Endothelial cell of umbilical vein (primary cell): ENCODE results near the gene PIM1. TPM values are rescaled to one million over a fixed set of nuclear protein-coding genes. Genes with fewer than 3 reads are reported as not detected.

ENCODE experiments used
- BruUV-seq: library from RNA; stranded (reverse); fragments of 400-500 nt; replicated peaks from 2 replicates; lab custom pipeline; 2021; lab: Mats Ljungman, UMichigan
- CTCF ChIA-PET: fragments of 300-600, 350-600 bp; sonication (Branson Sonifier 250); formaldehyde crosslinking; loops from one replicate; lab custom pipeline; 2021; ENCODE audit warnings: antibody characterized with exemption, inconsistent platforms; lab: Charles Lee
- POLR2A ChIA-PET: fragments of 300-600, 350-600 bp; sonication (Branson Sonifier 250); formaldehyde crosslinking; loops from one replicate; lab custom pipeline; 2021; ENCODE audit warnings: antibody characterized with exemption, inconsistent platforms; lab: Charles Lee
- DNase-seq: peaks from one replicate; pipeline ENCODE4 v3.0.0-alpha.2; 2011; ENCODE audit warnings: low read depth, low spot score
- FAIRE-seq: peaks from 2 replicates; lab custom pipeline; 2011; peaks lifted over from hg19 to GRCh38; lab: Jason Lieb, UNC
- H2AFZ ChIP-seq: 2 replicates; pipeline ENCODE4 v1.6.0; 2012; ENCODE audit warnings: low read depth, low read length, control low read depth, inconsistent platforms
- H3K27ac ChIP-seq: 2 replicates; pipeline ENCODE4 v1.5.1; 2011; ENCODE audit warnings: low read depth, mild to moderate bottlenecking, control low read depth, low read length, moderate library complexity; ENCODE audit not compliant: insufficient read depth
- H3K27me3 ChIP-seq, 2 experiments: 2 replicates each; pipeline versions ENCODE4 v1.6.0 to v1.6.1; 2011; ENCODE audit warnings: low read length in 2 of 2, mixed read lengths in 1 of 2; ENCODE audit not compliant: control insufficient read depth in 2 of 2, insufficient read depth in 2 of 2
- H3K36me3 ChIP-seq, 2 experiments: 2 replicates in 1 of 2; 3 replicates in 1 of 2; pipeline ENCODE4 v1.5.1; 2011; ENCODE audit warnings: low read length in 2 of 2, mild to moderate bottlenecking in 1 of 2, moderate library complexity in 1 of 2; ENCODE audit not compliant: control insufficient read depth in 2 of 2, insufficient read depth in 2 of 2; ENCODE audit errors: extremely low read depth in 1 of 2
- H3K4me1 ChIP-seq: 3 replicates; pipeline ENCODE4 v1.5.1; 2011; ENCODE audit warnings: mild to moderate bottlenecking, low read length; ENCODE audit not compliant: control insufficient read depth, insufficient read depth; ENCODE audit errors: extremely low read depth
- H3K4me2 ChIP-seq: 2 replicates; pipeline ENCODE4 v1.6.1; 2011; ENCODE audit warnings: low read length, control low read depth, mixed read lengths; ENCODE audit not compliant: insufficient read depth
- H3K4me3 ChIP-seq, 3 experiments: fragments of 200-600 bp in 1 of 3; sonication (generic), shearing (Covaris generic) in 1 of 3; replicated peaks in 1 of 3; 2 replicates each; pipeline ENCODE4 v1.5.1; 2011 to 2016; ENCODE audit warnings: control low read depth in 3 of 3, low read length in 3 of 3, mild to moderate bottlenecking in 2 of 3, inconsistent platforms in 1 of 3, low read depth in 1 of 3, moderate library complexity in 1 of 3; ENCODE audit not compliant: insufficient read depth in 1 of 3
- H3K79me2 ChIP-seq: 2 replicates; pipeline ENCODE4 v1.6.0; 2012; ENCODE audit warnings: low read length, inconsistent platforms; ENCODE audit not compliant: control insufficient read depth, insufficient read depth
- H3K9ac ChIP-seq: replicated peaks from 2 replicates; pipeline ENCODE3; 2011; ENCODE audit warnings: low read length, control low read depth; ENCODE audit not compliant: insufficient read depth; ENCODE audit errors: extremely low read depth
- H3K9me1 ChIP-seq: replicated peaks from 3 replicates; pipeline ENCODE4 v1.6.0; 2011; ENCODE audit warnings: mild to moderate bottlenecking, low read length; ENCODE audit not compliant: control insufficient read depth, insufficient read depth; ENCODE audit errors: extremely low read depth
- H3K9me3 ChIP-seq: replicated peaks from 2 replicates; pipeline ENCODE4 v1.5.1; 2012; ENCODE audit warnings: low read length, inconsistent platforms; ENCODE audit not compliant: control insufficient read depth, insufficient read depth
- H4K20me1 ChIP-seq: replicated peaks from 2 replicates; pipeline ENCODE3; 2011; ENCODE audit warnings: mild to moderate bottlenecking, low read length; ENCODE audit not compliant: control insufficient read depth, insufficient read depth; ENCODE audit errors: extremely low read depth
- CTCF ChIP-seq, 2 donors: IDR thresholded peaks; 1 replicate in 1 of 2; 2 replicates in 1 of 2; pipeline ENCODE4 v1.5.1; 2011; ENCODE audit warnings: low read length in 2 of 2, mild to moderate bottlenecking in 2 of 2, moderate library complexity in 2 of 2, control low read depth in 1 of 2, inconsistent platforms in 1 of 2, low read depth in 1 of 2; ENCODE audit not compliant: insufficient read depth in 1 of 2; ENCODE audit errors: extremely low read depth in 1 of 2
- EZH2 ChIP-seq: IDR thresholded peaks from 2 replicates; pipeline ENCODE4 v1.6.1; 2012; ENCODE audit warnings: borderline replicate concordance, low read depth, mild to moderate bottlenecking, moderate library complexity, low read length, inconsistent platforms; ENCODE audit not compliant: severe bottlenecking
- FOS ChIP-seq: IDR thresholded peaks from 2 replicates; pipeline ENCODE4 v1.6.1; 2011; ENCODE audit warnings: mild to moderate bottlenecking, low read length, moderate library complexity, borderline replicate concordance; ENCODE audit not compliant: insufficient read depth
- GATA2 ChIP-seq: IDR thresholded peaks from 2 replicates; pipeline ENCODE4 v1.7.0; 2011; ENCODE audit warnings: low read depth, mild to moderate bottlenecking, moderate library complexity, mixed read lengths, low read length; ENCODE audit not compliant: insufficient read length, insufficient read depth
- JUN ChIP-seq: IDR thresholded peaks from 2 replicates; pipeline ENCODE4 v1.6.1; 2011; ENCODE audit warnings: borderline replicate concordance, low read depth; ENCODE audit not compliant: insufficient read length, insufficient read depth
- MAX ChIP-seq: IDR thresholded peaks from 2 replicates; pipeline ENCODE4 v1.6.1; 2011; ENCODE audit not compliant: insufficient read depth, insufficient read length
- MYC ChIP-seq: IDR thresholded peaks from one replicate; pipeline ENCODE4 v1.6.1; 2011; ENCODE audit warnings: mild to moderate bottlenecking, low read depth, low read length
- POLR2A ChIP-seq: IDR thresholded peaks from 2 replicates; pipeline ENCODE4 v1.6.1; 2012; ENCODE audit warnings: low read depth, mild to moderate bottlenecking, control low read depth, low read length
- POLR2AphosphoS5 ChIP-seq: IDR thresholded peaks from 2 replicates; pipeline ENCODE4 v1.6.1; 2012; ENCODE audit warnings: low read depth, mild to moderate bottlenecking, control low read depth, low read length, moderate library complexity; ENCODE audit not compliant: insufficient read depth
- dilution Hi-C: fragments of 300-500 bp; cut with MboI; formaldehyde crosslinking; loops from one replicate; pipeline ENCODE4 v1.15.0; 2019; ENCODE audit warnings: low sequenced_read_pairs; ENCODE audit not compliant: extremely low pct_ligation_motif_present
- intact Hi-C: fragments of 100-400 bp; cut with micrococcal nuclease; formaldehyde crosslinking; loops from one replicate; pipeline ENCODE4 v1.10.0; 2022
- polyA plus RNA-seq, 4 experiments: library from polyadenylated mRNA; depleted of rRNA in 3 of 4; stranded (reverse) in 3 of 4; unstranded in 1 of 4; fragments of >200 nt; gene quantifications; 2 replicates each; pipeline versions ENCODE4 v1.2.1 to v1.2.3, GENCODE V29; 2011 to 2012; ENCODE audit warnings: missing spikeins in 1 of 4
- total RNA-seq: library from RNA; stranded (reverse); gene quantifications from 2 replicates; pipeline ENCODE4 v1.2.3, GENCODE V29; 2021

The PIM1 gene
- total and polyA plus RNA-seq, 2 donors (not counting 3 experiments of a cell fraction or from before 2014, with no cell fraction given): 9.2 to 11.3 TPM

DNA sequence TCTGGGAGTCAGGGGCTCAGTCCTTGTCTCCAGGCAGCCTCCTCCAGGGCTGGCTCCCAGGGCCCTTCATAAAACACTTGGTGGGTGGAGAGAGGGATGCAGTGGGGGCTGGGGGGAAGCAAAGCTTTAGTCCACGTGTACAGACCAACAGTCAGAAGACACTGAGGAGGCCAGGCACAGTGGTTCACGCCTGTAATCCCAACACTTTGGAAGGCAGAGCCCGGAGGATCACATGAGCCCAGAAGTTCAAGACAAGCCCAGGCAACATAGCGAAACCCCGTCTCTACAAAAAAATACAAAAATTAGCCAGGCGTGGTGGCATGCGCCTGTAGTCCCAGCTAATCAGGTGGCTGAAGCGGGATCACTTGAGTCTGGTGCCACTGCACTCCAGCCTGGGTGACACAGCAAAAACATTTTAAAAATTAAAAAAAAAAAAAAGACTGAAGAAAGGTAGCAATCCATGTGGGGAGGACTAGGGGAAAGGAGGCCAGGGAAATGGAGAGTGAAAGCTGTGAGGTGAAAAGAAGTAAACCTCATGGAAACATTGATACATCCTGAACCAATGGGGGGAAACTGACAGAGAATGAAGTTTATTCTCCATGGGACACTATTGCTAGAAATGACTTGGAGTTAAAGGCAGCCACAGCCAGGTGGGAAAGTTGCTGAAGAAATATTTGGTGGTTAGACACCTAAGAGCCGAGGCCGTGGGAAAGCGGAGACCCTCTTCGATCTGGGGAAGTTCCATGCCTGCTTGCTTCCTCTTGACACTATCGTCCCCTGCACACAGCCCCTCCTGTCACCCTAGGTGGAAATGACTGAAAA is 35.4 kb downstream of the PIM1 start:
- DNase-seq: no peak
- CTCF ChIA-PET: interaction anchor here (0.8 to 12.5 kb wide), 4 partner anchors 33 to 184 kb away, joined by 3 to 330 read pairs (median 36); no protein-coding TSS in a partner anchor
- no peak for TF ChIP-seq POLR2A
- no peak for TF ChIP-seq MAX
- no peak for TF ChIP-seq FOS
- Histone ChIP-seq H3K9ac (no peak overlapping the region), H3K36me3 (no peaks in the 10 kb centered on the region), H3K4me3 (no peak overlapping the region), H4K20me1 (no peaks in the 10 kb centered on the region), H3K9me1 (no peaks in the 10 kb centered on the region), H3K4me1 (peaks cover 4% of the 10 kb centered on the region), H3K27ac (no peak overlapping the region), H3K27me3 (peaks cover 36 to 38% of the 10 kb centered on the region in 2 experiments), H3K9me3 (no peaks in the 10 kb centered on the region), H2AFZ (no peak overlapping the region), H3K4me2 (no peak overlapping the region), H3K79me2 (no peaks in the 10 kb centered on the region)
- intact Hi-C loops: no loop called here
- FAIRE-seq: no peak
- POLR2A ChIA-PET: no interaction called here
- BruUV-seq: no TSS peak
- dilution Hi-C loops: no loop called here

GRCh38 chr6:37205997-37206340 is 36.0 kb downstream of the PIM1 start:
- FAIRE-seq: no peak
- no TSS peak for BruUV-seq
- ChIA-PET POLR2A (no interaction called here), CTCF (interaction anchor here (1.3 to 12.5 kb wide), 4 partner anchors 9 to 184 kb away, joined by 4 to 330 read pairs (median 36); no protein-coding TSS in a partner anchor)
- no peak for DNase-seq
- Histone ChIP-seq H3K79me2 (no peaks in the 10 kb centered on the region), H3K9ac (no peak overlapping the region), H3K36me3 (no peaks in the 10 kb centered on the region), H3K27me3 (peaks cover 30 to 32% of the 10 kb centered on the region in 2 experiments), H3K27ac (no peak overlapping the region), H4K20me1 (no peaks in the 10 kb centered on the region), H3K4me1 (peaks cover 4% of the 10 kb centered on the region), H2AFZ (no peak overlapping the region), H3K9me3 (no peaks in the 10 kb centered on the region), H3K4me2 (no peak overlapping the region), H3K9me1 (no peaks in the 10 kb centered on the region), H3K4me3 (no peak overlapping the region)
- intact Hi-C loops (no loop called here), dilution Hi-C loops (no loop called here)
- TF ChIP-seq POLR2A: no peak
- no peak for TF ChIP-seq MYC
- TF ChIP-seq GATA2: no peak
- TF ChIP-seq EZH2: no peak
- no peak for TF ChIP-seq POLR2AphosphoS5
- no peak for TF ChIP-seq JUN
- TF ChIP-seq CTCF (IDR thresholded peaks at IDR 0.05; ENCODE audit: extremely low read depth in 1 of 2, insufficient read depth in 1 of 2, low read depth in 1 of 2, low read length in 2 of 2): no peak
- no peak for TF ChIP-seq MAX
- no peak for TF ChIP-seq FOS
